Panc1 (cell line): ENCODE data around the gene CACNA1G.

Experiments used
- SIN3A ChIP-seq: IDR thresholded peaks from 2 replicates; pipeline ENCODE4 v1.6.1; 2012; ENCODE audit warnings: low read depth, mild to moderate bottlenecking, low read length, moderate library complexity, borderline replicate concordance; ENCODE audit not compliant: insufficient read depth
- TF ChIP-seq, protein P1 (sequence below): fragments of 450-650 bp; IDR thresholded peaks from 2 replicates; pipeline ENCODE4 v1.5.1; 2017; ENCODE audit warnings: mild to moderate bottlenecking
- TF ChIP-seq, protein P2 (sequence below), 2 experiments: IDR thresholded peaks; 2 replicates each; pipeline ENCODE4 v1.6.1; 2011 to 2012; ENCODE audit warnings: low read depth in 2 of 2, control low read depth in 1 of 2, low read length in 1 of 2, mild to moderate bottlenecking in 1 of 2, moderate library complexity in 1 of 2; ENCODE audit not compliant: insufficient read depth in 1 of 2

DNA sequence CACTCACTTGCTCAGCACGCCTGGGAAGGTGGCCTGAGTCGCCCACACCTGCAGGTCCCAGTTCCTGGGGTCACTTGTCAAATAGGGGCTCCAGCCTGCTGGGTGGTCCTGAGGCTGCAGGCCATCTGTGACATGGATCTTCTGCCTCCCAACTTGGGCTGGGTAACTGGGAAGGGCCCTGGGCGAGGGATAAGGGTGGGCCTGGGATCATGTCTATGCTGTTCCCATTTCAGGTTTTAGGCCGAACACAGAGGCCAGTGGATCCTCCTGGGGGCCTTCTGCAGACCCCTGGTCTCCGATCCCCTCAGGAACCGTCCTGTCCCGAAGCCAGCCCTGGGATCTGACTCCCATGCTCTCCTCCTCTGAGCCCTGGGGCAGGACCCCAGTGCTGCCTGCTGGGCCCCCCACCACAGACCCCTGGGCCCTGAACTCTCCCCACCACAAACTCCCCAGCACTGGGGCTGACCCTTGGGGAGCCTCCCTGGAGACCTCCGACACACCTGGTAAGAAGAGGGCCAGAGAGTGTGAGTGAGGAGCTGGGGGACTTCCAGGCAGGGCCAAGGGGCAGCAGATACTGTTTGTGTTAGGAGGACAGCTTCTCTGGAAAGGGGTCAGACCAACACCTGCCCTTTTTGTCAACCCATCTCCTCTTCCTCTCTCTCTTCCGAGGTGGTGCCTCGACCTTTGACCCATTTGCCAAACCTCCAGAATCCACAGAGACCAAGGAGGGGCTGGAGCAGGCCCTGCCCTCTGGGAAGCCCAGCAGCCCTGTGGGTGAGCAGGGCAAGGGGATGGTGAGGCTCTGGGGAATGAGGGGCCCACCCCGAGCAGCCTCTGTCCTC lies 19.7 kb upstream of the CACNA1G start:
- TF ChIP-seq, protein P1, sequence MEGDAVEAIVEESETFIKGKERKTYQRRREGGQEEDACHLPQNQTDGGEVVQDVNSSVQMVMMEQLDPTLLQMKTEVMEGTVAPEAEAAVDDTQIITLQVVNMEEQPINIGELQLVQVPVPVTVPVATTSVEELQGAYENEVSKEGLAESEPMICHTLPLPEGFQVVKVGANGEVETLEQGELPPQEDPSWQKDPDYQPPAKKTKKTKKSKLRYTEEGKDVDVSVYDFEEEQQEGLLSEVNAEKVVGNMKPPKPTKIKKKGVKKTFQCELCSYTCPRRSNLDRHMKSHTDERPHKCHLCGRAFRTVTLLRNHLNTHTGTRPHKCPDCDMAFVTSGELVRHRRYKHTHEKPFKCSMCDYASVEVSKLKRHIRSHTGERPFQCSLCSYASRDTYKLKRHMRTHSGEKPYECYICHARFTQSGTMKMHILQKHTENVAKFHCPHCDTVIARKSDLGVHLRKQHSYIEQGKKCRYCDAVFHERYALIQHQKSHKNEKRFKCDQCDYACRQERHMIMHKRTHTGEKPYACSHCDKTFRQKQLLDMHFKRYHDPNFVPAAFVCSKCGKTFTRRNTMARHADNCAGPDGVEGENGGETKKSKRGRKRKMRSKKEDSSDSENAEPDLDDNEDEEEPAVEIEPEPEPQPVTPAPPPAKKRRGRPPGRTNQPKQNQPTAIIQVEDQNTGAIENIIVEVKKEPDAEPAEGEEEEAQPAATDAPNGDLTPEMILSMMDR = no peak
- TF ChIP-seq, protein P2, sequence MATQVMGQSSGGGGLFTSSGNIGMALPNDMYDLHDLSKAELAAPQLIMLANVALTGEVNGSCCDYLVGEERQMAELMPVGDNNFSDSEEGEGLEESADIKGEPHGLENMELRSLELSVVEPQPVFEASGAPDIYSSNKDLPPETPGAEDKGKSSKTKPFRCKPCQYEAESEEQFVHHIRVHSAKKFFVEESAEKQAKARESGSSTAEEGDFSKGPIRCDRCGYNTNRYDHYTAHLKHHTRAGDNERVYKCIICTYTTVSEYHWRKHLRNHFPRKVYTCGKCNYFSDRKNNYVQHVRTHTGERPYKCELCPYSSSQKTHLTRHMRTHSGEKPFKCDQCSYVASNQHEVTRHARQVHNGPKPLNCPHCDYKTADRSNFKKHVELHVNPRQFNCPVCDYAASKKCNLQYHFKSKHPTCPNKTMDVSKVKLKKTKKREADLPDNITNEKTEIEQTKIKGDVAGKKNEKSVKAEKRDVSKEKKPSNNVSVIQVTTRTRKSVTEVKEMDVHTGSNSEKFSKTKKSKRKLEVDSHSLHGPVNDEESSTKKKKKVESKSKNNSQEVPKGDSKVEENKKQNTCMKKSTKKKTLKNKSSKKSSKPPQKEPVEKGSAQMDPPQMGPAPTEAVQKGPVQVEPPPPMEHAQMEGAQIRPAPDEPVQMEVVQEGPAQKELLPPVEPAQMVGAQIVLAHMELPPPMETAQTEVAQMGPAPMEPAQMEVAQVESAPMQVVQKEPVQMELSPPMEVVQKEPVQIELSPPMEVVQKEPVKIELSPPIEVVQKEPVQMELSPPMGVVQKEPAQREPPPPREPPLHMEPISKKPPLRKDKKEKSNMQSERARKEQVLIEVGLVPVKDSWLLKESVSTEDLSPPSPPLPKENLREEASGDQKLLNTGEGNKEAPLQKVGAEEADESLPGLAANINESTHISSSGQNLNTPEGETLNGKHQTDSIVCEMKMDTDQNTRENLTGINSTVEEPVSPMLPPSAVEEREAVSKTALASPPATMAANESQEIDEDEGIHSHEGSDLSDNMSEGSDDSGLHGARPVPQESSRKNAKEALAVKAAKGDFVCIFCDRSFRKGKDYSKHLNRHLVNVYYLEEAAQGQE (IDR thresholded peaks at IDR 0.05; ENCODE audit: insufficient read depth in 1 of 2, low read depth in 2 of 2, low read length in 1 of 2) = no peak
- TF ChIP-seq SIN3A = no peak
